Epithelial cell of proximal tubule (primary cell): ENCODE results near the gene AMZ1. TPM values are rescaled to one million over a fixed set of nuclear protein-coding genes. Genes with fewer than 3 reads are reported as not detected.
"Not testable (repeated sequence)": the region's sequence is repeated elsewhere in the genome, so short reads cannot be mapped to it uniquely, and the experiment has no call there.

Experiments
- DNase-seq: peaks from one replicate; pipeline ENCODE4 v3.0.0-alpha.2; 2011; ENCODE audit warnings: low read depth
- H3K4me3 ChIP-seq: 2 replicates; pipeline ENCODE4 v1.5.1; 2011; ENCODE audit warnings: low read depth, mild to moderate bottlenecking, low read length
- total RNA-seq: library from RNA; depleted of rRNA; stranded (reverse); fragments of >200 nt; gene quantifications from 2 replicates; pipeline ENCODE4 v1.2.3, GENCODE V29; 2015
- TF ChIP-seq, protein P1 (sequence below): conservative IDR thresholded peaks from 2 replicates; pipeline ENCODE4 v1.5.1; 2012; ENCODE audit warnings: low read depth, mild to moderate bottlenecking, low read length

AMZ1 gene
- total RNA-seq, 1 donor from 2014 or later = 0.29 TPM

DNA sequence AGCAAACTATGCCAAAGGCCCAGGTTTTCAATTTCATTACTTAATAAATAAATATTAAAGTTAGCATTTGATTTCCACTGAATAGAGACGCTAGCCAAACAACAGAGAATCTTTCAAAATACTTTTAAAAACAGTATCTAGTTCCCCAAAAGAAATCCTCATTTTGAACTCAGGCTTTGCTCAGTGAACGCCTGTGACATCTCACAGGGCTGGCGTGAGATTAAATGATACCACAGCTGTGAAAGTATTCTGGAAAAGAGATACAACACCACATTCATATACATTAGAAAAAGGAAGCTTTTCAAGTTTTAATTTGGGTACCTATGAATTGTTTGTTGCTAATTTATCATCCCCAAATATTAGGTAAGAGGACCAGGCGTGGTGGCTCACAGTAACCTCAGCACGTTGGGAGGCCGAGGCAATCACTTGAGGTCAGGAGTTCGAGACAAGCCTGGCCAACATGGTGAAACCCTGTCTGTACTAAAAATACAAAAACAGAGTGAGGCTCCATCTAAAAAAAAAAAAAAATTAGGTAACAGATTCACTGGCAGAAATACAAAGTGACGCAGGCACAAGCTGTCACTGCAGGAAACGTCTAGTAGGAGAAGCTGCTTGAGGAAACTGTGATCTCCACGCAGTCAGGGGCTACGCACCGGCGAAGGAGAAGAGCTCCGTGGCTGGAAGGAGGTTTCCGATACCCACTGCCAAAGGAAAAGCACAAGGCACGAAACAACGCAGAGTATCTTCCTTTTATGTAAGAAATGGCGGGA is 50.0 kb downstream of the AMZ1 start:
- DNase-seq = no peak
- H3K4me3 ChIP-seq = no peak overlapping the region
- TF ChIP-seq, protein P1, sequence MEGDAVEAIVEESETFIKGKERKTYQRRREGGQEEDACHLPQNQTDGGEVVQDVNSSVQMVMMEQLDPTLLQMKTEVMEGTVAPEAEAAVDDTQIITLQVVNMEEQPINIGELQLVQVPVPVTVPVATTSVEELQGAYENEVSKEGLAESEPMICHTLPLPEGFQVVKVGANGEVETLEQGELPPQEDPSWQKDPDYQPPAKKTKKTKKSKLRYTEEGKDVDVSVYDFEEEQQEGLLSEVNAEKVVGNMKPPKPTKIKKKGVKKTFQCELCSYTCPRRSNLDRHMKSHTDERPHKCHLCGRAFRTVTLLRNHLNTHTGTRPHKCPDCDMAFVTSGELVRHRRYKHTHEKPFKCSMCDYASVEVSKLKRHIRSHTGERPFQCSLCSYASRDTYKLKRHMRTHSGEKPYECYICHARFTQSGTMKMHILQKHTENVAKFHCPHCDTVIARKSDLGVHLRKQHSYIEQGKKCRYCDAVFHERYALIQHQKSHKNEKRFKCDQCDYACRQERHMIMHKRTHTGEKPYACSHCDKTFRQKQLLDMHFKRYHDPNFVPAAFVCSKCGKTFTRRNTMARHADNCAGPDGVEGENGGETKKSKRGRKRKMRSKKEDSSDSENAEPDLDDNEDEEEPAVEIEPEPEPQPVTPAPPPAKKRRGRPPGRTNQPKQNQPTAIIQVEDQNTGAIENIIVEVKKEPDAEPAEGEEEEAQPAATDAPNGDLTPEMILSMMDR = no peak

- DNase-seq = no peak
- H3K4me3 ChIP-seq = no peak overlapping the region
- TF ChIP-seq, protein P1 = no peak
Observed at GRCh38 chr7:2738766-2739549, 51.0 kb downstream of the AMZ1 start.

DNA sequence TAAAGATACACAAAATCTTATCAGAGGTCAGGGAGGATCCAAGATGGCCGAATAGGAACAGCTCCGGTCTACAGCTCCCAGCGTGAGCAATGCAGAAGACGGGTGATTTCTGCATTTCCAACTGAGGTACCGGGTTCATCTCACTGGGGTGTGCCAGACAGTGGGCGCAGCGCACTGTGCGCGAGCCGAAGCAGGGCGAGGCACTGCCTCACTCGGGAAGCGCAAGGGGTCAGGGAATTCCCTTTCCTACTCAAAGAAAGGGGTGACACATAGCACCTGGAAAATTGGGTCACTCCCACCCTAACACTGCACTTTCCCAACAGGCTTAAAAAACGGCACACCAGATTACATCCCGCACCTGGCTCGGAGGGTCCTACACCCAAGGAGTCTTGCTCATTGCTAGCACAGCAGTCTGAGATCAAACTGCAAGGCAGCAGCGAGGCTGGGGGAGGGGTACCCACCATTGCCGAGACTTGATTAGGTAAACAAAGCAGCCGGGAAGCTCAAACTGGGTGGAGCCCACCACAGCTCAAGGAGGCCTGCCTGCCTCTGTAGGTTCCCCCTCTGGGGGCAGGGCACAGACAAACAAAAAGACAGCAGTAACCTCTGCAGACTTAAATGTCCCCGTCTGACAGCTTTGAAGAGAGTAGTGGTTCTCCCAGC is 55.7 kb downstream of the AMZ1 start:
- not testable (repeated sequence) for H3K4me3 ChIP-seq, DNase-seq

DNA sequence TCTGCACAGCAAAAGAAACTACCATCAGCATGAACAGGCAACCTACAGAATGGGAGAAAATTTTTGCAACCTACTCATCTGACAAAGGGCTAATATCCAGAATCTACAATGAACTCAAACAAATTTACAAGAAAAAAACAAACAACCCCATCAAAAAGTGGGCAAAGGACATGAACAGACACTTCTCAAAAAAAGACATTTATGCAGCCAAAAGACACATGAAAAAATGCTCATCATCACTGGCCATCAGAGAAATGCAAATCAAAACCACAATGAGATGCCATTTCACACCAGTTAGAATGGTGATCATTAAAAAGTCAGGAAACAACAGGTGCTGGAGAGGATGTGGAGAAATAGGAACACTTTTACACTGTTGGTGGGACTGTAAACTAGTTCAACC is 60.7 kb downstream of the AMZ1 start:
- not testable (repeated sequence) for H3K4me3 ChIP-seq, DNase-seq

DNA sequence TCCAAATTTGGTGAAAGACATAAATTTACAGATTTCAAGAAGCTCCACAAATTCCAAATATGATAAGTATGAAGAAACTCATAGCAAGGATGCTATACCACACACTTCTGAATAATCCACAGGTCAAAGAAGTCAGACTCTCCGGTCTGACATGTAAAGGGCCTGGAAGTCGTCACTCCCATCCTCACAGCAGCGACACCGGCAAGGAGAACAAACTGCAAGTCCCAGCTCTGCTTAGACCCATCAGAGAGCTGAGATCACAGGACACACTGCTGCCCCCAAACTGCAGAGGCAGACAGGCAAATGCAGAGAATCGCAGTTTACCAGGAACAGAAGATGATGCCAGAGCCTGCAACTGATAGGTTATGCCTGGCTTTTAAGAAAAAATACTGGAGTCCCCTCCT is 62.0 kb downstream of the AMZ1 start:
- no peak for DNase-seq
- H3K4me3 ChIP-seq = no peak overlapping the region
- TF ChIP-seq, protein P1 = no peak

DNA sequence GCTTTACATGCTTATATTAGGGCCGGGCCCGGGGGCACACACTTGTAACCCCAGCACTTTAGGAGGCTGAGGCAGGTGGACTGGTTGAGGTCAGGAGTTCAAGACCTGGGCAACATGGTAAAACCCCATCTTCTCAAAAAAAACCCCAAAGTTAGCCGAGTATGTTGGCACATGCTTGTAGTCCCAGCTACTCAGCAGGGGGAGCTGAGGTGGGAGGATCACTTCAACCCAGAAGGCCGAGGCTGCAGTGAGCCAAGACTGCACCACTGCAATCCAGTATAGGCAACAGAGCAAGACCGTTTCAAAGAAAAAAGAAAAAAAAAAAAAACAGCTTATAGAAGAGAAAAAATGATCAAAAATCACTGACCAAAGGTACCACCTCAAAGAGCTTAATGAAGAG is 63.1 kb downstream of the AMZ1 start:
- DNase-seq = no peak
- TF ChIP-seq, protein P1 = no peak

DNA sequence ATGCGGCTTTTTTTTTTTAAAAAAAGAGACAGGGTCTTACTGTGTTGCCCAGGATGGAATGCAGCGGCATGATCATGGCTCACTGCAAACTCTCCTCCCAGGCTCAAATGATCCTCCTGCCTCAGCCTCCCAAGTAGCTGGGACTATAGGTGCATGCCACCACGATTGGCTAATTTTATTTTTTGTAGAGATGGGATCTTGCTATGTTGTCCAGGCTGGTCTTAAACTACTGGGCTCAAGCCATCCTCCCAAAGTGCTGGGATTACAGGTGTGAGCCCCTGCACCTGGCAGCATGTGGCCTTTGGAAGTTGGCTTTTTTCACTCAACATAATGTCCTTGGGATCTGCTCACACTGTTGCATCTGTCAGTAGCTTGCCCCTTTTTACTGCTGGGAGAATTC is 65.1 kb downstream of the AMZ1 start:
- TF ChIP-seq, protein P1 = no peak
- no peak overlapping the region for H3K4me3 ChIP-seq
- no peak for DNase-seq

More for the DNA sequence above, 63.1 kb downstream of the AMZ1 start:
- no peak overlapping the region for H3K4me3 ChIP-seq
